Kidney tubule cell (primary cell): ENCODE data around the gene MAPK8.
A peak's percentile ranks its signal among the peaks of the same experiment; 100 is the strongest.
"Not testable (repeated sequence)": the region's sequence is repeated elsewhere in the genome, so short reads cannot be mapped to it uniquely, and the experiment has no call there.

Experiments used
- DNase-seq: peaks from one replicate; pipeline ENCODE4 v3.0.0-alpha.2; 2018; ENCODE audit warnings: low spot score

The MAPK8 gene

GRCh38 chr10:48336978-48337599 is 30.6 kb downstream of the MAPK8 start:
- DNase-seq, result no peak

- DNase-seq, result no peak
Observed at GRCh38 chr10:48340734-48341133, 34.3 kb downstream of the MAPK8 start.

- no peak for DNase-seq
Observed at GRCh38 chr10:48343106-48343505, 36.6 kb downstream of the MAPK8 start.

GRCh38 chr10:48343921-48344598 is 37.6 kb downstream of the MAPK8 start:
- DNase-seq, result no peak

- DNase-seq, result not testable (repeated sequence)
Observed at GRCh38 chr10:48346248-48346647, 39.8 kb downstream of the MAPK8 start.

- not testable (repeated sequence) for DNase-seq
Observed at GRCh38 chr10:48347539-48347938, 41.1 kb downstream of the MAPK8 start.

GRCh38 chr10:48347943-48348342 is 41.5 kb downstream of the MAPK8 start:
- not testable (repeated sequence) for DNase-seq

- DNase-seq, result no peak
Observed at GRCh38 chr10:48353246-48353645, 46.8 kb downstream of the MAPK8 start.

GRCh38 chr10:48357631-48358030 is 51.2 kb downstream of the MAPK8 start:
- no peak for DNase-seq

GRCh38 chr10:48358162-48358561 is 51.7 kb downstream of the MAPK8 start:
- DNase-seq, result no peak

GRCh38 chr10:48358838-48359237 is 52.4 kb downstream of the MAPK8 start:
- DNase-seq, result no peak

GRCh38 chr10:48361176-48361575 is 54.7 kb downstream of the MAPK8 start:
- no peak for DNase-seq

- DNase-seq, result peak; percentile 80
Observed at GRCh38 chr10:48363617-48364355, 57.3 kb downstream of the MAPK8 start.

GRCh38 chr10:48364659-48365405 is 58.4 kb downstream of the MAPK8 start:
- peak; percentile 61 for DNase-seq

- DNase-seq, result no peak
Observed at GRCh38 chr10:48365668-48366067, 59.2 kb downstream of the MAPK8 start.

- DNase-seq, result no peak
Observed at GRCh38 chr10:48366261-48366660, 59.8 kb downstream of the MAPK8 start.

- DNase-seq, result no peak
Observed at GRCh38 chr10:48369501-48369900, 63.0 kb downstream of the MAPK8 start.

- peak; percentile 92 for DNase-seq
Observed at GRCh38 chr10:48377751-48378530, 71.5 kb downstream of the MAPK8 start.

- peak; percentile 40 for DNase-seq
Observed at GRCh38 chr10:48378675-48379074, 72.2 kb downstream of the MAPK8 start.

- DNase-seq, result no peak
Observed at GRCh38 chr10:48381971-48382370, 75.5 kb downstream of the MAPK8 start.

- no peak for DNase-seq
Observed at GRCh38 chr10:48382982-48383381, 76.5 kb downstream of the MAPK8 start.

GRCh38 chr10:48383393-48383792 is 76.9 kb downstream of the MAPK8 start:
- no peak for DNase-seq
